Loucy (cell line): ENCODE results near the gene TMEM243.

ENCODE experiments used
- H2AFZ ChIP-seq: fragments of 200-600 bp; sonication (generic); 2 replicates; pipeline ENCODE4 v1.6.0; 2016; ENCODE audit warnings: antibody characterized with exemption, mild to moderate bottlenecking, low read length, moderate library complexity
- H3F3A ChIP-seq: fragments of 200-600 bp; 2 replicates; pipeline ENCODE4 v1.6.0; 2016; ENCODE audit warnings: antibody characterized with exemption, low read depth, mild to moderate bottlenecking
- H3K27me3 ChIP-seq: fragments of 200-600 bp; sonication (generic); 2 replicates; pipeline ENCODE4 v1.6.1; 2014; ENCODE audit warnings: low read length, mild to moderate bottlenecking; ENCODE audit not compliant: insufficient read depth, poor library complexity, severe bottlenecking
- H3K36me3 ChIP-seq: fragments of 200-600 bp; sonication (generic); 2 replicates; pipeline ENCODE4 v1.6.1; 2016; ENCODE audit warnings: low read length; ENCODE audit not compliant: insufficient read depth
- H3K4me1 ChIP-seq: fragments of 200-600 bp; sonication (generic); 2 replicates; pipeline ENCODE4 v1.5.1; 2014; ENCODE audit warnings: low read length, mild to moderate bottlenecking; ENCODE audit not compliant: insufficient read depth, poor library complexity, severe bottlenecking
- H3K4me2 ChIP-seq: fragments of 200-600 bp; sonication (generic); 2 replicates; pipeline ENCODE4 v1.6.0; 2014; ENCODE audit warnings: antibody characterized with exemption, low read length, low read depth, mild to moderate bottlenecking; ENCODE audit not compliant: poor library complexity, severe bottlenecking
- H3K4me3 ChIP-seq: fragments of 200-600 bp; sonication (generic); 2 replicates; pipeline ENCODE4 v1.5.1; 2014; ENCODE audit warnings: low read length, mild to moderate bottlenecking, mixed read lengths; ENCODE audit not compliant: poor library complexity, severe bottlenecking
- H3K79me2 ChIP-seq: fragments of 200-600 bp; sonication (generic); 2 replicates; pipeline ENCODE4 v1.6.1; 2014; ENCODE audit warnings: low read length; ENCODE audit not compliant: insufficient read depth
- H3K9ac ChIP-seq: fragments of 200-600 bp; sonication (generic); 2 replicates; pipeline ENCODE4 v1.6.0; 2014; ENCODE audit warnings: mild to moderate bottlenecking, low read depth, low read length, moderate library complexity; ENCODE audit not compliant: poor library complexity, severe bottlenecking
- H3K9me2 ChIP-seq: fragments of 200-600 bp; sonication (generic); replicated peaks from 2 replicates; pipeline ENCODE4 v1.6.1; 2016; ENCODE audit warnings: low read depth, low read length, mixed read lengths
- H3K9me3 ChIP-seq: fragments of 200-600 bp; sonication (generic); 2 replicates; pipeline ENCODE4 v1.6.1; 2014; ENCODE audit warnings: mild to moderate bottlenecking, antibody characterized with exemption, low read length, low read depth; ENCODE audit not compliant: insufficient read depth
- H4K20me1 ChIP-seq: fragments of 200-600 bp; sonication (generic); 2 replicates; pipeline ENCODE4 v1.6.0; 2014; ENCODE audit warnings: antibody characterized with exemption, low read length, mild to moderate bottlenecking; ENCODE audit not compliant: insufficient read depth, poor library complexity, severe bottlenecking
- CTCF ChIP-seq: fragments of 200-600 bp; sonication (generic); conservative IDR thresholded peaks from 2 replicates; pipeline ENCODE4 v1.5.1; 2014; ENCODE audit warnings: mild to moderate bottlenecking, antibody characterized with exemption, low read length
- EZH2phosphoT487 ChIP-seq: fragments of 200-600 bp; IDR thresholded peaks from 2 replicates; pipeline ENCODE4 v1.6.1; 2018; ENCODE audit warnings: antibody characterized with exemption, mild to moderate bottlenecking, moderate library complexity, borderline replicate concordance

TMEM243 gene

DNA sequence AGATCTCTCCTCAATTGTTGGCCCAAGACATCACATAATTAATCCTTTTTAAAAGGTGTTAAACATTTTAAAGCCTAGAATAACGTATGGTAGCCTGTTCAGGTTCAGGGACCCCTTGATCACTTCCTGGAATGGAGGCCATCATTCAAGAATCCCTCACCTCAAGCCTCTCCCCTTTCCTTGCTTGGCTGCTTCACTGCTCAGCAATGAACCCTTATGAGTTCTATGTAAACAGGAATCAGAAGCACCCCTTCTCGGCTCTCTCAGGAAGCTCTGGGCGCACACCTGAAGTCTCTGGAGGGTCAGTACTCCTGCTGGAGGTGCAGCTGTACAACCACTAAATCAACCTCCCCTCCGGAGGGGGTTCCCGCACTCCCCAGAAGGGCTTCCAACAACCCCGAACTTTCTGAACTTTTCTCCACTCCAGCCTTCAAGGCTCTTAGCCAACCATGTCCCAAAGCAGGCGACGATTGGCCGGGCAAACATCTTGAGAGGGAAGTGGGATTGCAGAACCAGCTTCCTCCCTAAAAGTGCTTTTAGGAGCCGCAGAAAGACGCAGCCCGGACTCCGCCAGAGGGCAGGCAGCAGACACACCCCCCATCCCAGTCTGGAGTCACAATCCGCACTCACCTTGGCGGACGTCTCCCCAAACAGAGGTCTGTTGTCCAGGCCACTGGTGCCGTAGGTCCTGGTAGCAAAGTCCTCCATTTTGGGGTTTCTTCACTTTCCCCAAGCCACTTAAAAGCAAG, 562 bp downstream of the TMEM243 start:
- TF ChIP-seq EZH2phosphoT487 (no peak), CTCF (no peak)
- H3K36me3 ChIP-seq = no peaks in the 10 kb centered on the region
- H3K9ac ChIP-seq = peak overlapping the region; percentile 71
- no peaks in the 10 kb centered on the region; the same call in 1 of the 2 replicates for H3F3A ChIP-seq
- no peaks in the 10 kb centered on the region for H3K9me3 ChIP-seq
- peaks cover 40% of the 10 kb centered on the region for H3K4me1 ChIP-seq
- peaks cover 55% of the 10 kb centered on the region for H3K79me2 ChIP-seq
- H2AFZ ChIP-seq = peak overlapping the region; percentile 97
- H3K27me3 ChIP-seq = peaks cover 14% of the 10 kb centered on the region
- H4K20me1 ChIP-seq = peaks cover under 1% of the 10 kb centered on the region
- H3K9me2 ChIP-seq = no peaks in the 10 kb centered on the region
- peak overlapping the region; percentile 85 for H3K4me3 ChIP-seq
- peak overlapping the region; percentile 77 for H3K4me2 ChIP-seq

GRCh38 chr7:87217983-87218653, 1.4 kb downstream of the TMEM243 start:
- Histone ChIP-seq H3K9ac (peak overlapping the region; percentile 71), H3K4me3 (peak overlapping the region; percentile 85), H3F3A (no peaks in the 10 kb centered on the region; the same call in 1 of the 2 replicates), H3K36me3 (no peaks in the 10 kb centered on the region), H3K27me3 (peaks cover 14% of the 10 kb centered on the region), H3K4me1 (peaks cover 49% of the 10 kb centered on the region), H3K9me3 (no peaks in the 10 kb centered on the region), H3K9me2 (no peaks in the 10 kb centered on the region), H2AFZ (no peak overlapping the region), H3K79me2 (peaks cover 63% of the 10 kb centered on the region), H4K20me1 (peaks cover 9% of the 10 kb centered on the region), H3K4me2 (peak overlapping the region; percentile 77)
- no peak for TF ChIP-seq CTCF
- no peak for TF ChIP-seq EZH2phosphoT487

- Histone ChIP-seq H3K9me2 (no peaks in the 10 kb centered on the region), H2AFZ (peak overlapping the region; percentile 70), H3K36me3 (no peaks in the 10 kb centered on the region), H3K4me2 (peak overlapping the region; percentile 77), H3K4me3 (peak overlapping the region; percentile 85), H3K9ac (peak overlapping the region; percentile 71), H3K27me3 (peaks cover 7% of the 10 kb centered on the region), H3F3A (no peaks in the 10 kb centered on the region; the same call in 1 of the 2 replicates), H3K79me2 (peaks cover 73% of the 10 kb centered on the region), H4K20me1 (peaks cover 17% of the 10 kb centered on the region), H3K9me3 (no peaks in the 10 kb centered on the region), H3K4me1 (peaks cover 61% of the 10 kb centered on the region)
- TF ChIP-seq CTCF = no peak
- no peak for TF ChIP-seq EZH2phosphoT487
Observed at GRCh38 chr7:87216701-87217508, 2.6 kb downstream of the TMEM243 start.
